SK-N-MC (cell line): Measurements from ENCODE around the gene MBD2.

Experiments used
- EZH2 ChIP-seq: fragments of 200-600 bp; sonication (generic); IDR thresholded peaks from one replicate; pipeline ENCODE4 v1.6.1; 2017; ENCODE audit warnings: antibody characterized with exemption
- POLR2AphosphoS5 ChIP-seq: IDR thresholded peaks from 2 replicates; pipeline ENCODE4 v1.6.1; 2012; ENCODE audit warnings: mild to moderate bottlenecking, low read depth, low read length, borderline replicate concordance

DNA sequence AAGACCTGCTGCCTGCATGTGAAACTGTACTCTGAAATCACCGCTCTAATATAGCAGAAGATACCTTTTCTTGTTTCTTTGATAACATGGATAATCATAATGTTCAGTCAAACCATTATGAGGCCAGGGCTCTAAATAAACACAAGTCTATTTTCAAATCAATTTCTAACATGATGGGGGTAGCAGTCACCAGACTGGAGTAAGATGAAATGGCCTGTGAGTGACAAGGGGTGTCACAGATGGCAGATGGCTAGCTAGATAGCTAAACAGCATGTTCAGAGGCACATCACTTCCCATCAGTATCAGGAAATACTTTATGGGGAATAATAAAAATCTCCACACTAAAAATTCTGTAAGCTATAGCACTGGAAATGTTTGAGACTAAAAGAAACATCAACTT, 14.0 kb downstream of the MBD2 start:
- no peak for TF ChIP-seq EZH2
- no peak for TF ChIP-seq POLR2AphosphoS5
